Endodermal cell (in vitro differentiated cells): ENCODE measurements around the gene MLXIP. TPM values are rescaled to one million over a fixed set of nuclear protein-coding genes. Genes with fewer than 3 reads are reported as not detected.

Experiments used
- DNase-seq: peaks from one replicate; pipeline ENCODE4 v3.0.0-alpha.2; 2017
- H3K27ac ChIP-seq: 2 replicates; pipeline ENCODE4 v1.5.1; 2013; ENCODE audit warnings: mild to moderate bottlenecking, low read depth, low read length, moderate library complexity
- H3K27me3 ChIP-seq: 2 replicates; pipeline ENCODE4 v1.6.1; 2013; ENCODE audit warnings: mild to moderate bottlenecking, low read length, moderate library complexity; ENCODE audit not compliant: insufficient read depth, control insufficient read depth, poor library complexity, severe bottlenecking
- H3K36me3 ChIP-seq: 2 replicates; pipeline ENCODE4 v1.7.0; 2013; ENCODE audit warnings: mild to moderate bottlenecking, low read length, moderate library complexity; ENCODE audit not compliant: control insufficient read depth, insufficient read depth
- H3K4me1 ChIP-seq: one replicate; pipeline ENCODE4 v1.7.0; 2013; ENCODE audit warnings: low read length; ENCODE audit not compliant: control insufficient read depth, insufficient read depth
- H3K4me3 ChIP-seq: 2 replicates; pipeline ENCODE4 v1.5.1; 2013; ENCODE audit warnings: mild to moderate bottlenecking, low read length, moderate library complexity
- H3K9ac ChIP-seq: 2 replicates; pipeline ENCODE4 v1.6.1; 2013; ENCODE audit warnings: mild to moderate bottlenecking, low read length, moderate library complexity; ENCODE audit not compliant: poor library complexity, severe bottlenecking; ENCODE audit errors: extremely low read depth
- H3K9me3 ChIP-seq: 2 replicates; pipeline ENCODE4 v1.6.1; 2013; ENCODE audit warnings: mild to moderate bottlenecking, low read length, moderate library complexity; ENCODE audit not compliant: control insufficient read depth
- H3K27ac Mint-ChIP-seq: 2 replicates; pipeline ENCODE4 v1.8.0; 2020; ENCODE audit warnings: mixed read lengths
- H3K27me3 Mint-ChIP-seq: 2 replicates; pipeline ENCODE4 v1.8.0; 2021; ENCODE audit warnings: mild to moderate bottlenecking, mixed read lengths; ENCODE audit not compliant: insufficient read depth
- H3K36me3 Mint-ChIP-seq: 2 replicates; pipeline ENCODE4 v1.8.0; 2020; ENCODE audit warnings: low read depth, mixed read lengths
- H3K4me1 Mint-ChIP-seq: 2 replicates; pipeline ENCODE4 v1.8.0; 2020; ENCODE audit warnings: mixed read lengths
- H3K4me3 Mint-ChIP-seq: 2 replicates; pipeline ENCODE4 v1.8.0; 2020; ENCODE audit warnings: mild to moderate bottlenecking, moderate library complexity, mixed read lengths
- H3K9me3 Mint-ChIP-seq: 2 replicates; pipeline ENCODE4 v1.8.0; 2020; ENCODE audit warnings: mild to moderate bottlenecking, mixed read lengths
- WGBS, 2 experiments: methylation state at CpG; one replicate each; pipeline versions ENCODE4 v1.1.5 to v1.1.7; 2013; ENCODE audit warnings: missing lambda C conversion rate in 2 of 2, mixed read lengths in 1 of 2; ENCODE audit not compliant: insufficient coverage in 1 of 2, insufficient read length in 1 of 2; 5-methylcytosine and 5-hydroxymethylcytosine counted together
- total RNA-seq, 2 donors: library from RNA; stranded (reverse); fragmentation: NEBNext Ultra II Directional in 1 of 2; extraction: Animal tissue kit (Norgen Biotek cat#: 25700) in 1 of 2; gene quantifications; 2 replicates in 1 of 2; 3 replicates in 1 of 2; pipeline ENCODE4 v1.2.1, GENCODE V29; 2021
- TF ChIP-seq, protein P1 (sequence below): fragments of 200-600 bp; sonication (generic); conservative IDR thresholded peaks from 2 replicates; pipeline ENCODE4 v1.5.0; 2021; ENCODE audit warnings: antibody characterized with exemption, mild to moderate bottlenecking

MLXIP gene
- total RNA-seq, 2 donors from 2014 or later, result 27.4 to 32.2 TPM

DNA sequence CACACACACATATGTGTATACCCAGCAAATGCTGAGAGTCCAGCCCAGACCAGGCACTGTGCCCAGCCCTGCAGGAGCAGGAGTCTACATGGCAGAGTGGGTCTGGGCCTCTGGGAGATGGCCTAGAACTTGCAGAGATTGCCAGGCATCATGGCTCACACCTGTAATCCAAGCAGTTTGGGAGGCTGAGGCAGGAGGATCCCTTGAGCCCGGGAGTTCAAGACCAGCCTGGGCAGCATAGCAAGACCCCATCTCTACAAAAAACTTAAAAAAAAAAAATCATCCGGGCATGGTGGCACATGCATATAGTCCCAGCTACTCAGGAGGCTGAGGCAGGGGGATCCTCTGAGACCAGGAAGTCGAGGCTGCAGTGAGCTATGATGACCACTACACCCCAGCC, 20.8 kb upstream of the MLXIP start:
- Histone ChIP-seq H3K4me1 (no peaks in the 10 kb centered on the region), H3K27ac (no peak overlapping the region), H3K9ac (no peak overlapping the region), H3K9me3 (no peaks in the 10 kb centered on the region), H3K27me3 (no peaks in the 10 kb centered on the region), H3K4me3 (no peak overlapping the region), H3K36me3 (peaks cover 50% of the 10 kb centered on the region)
- DNase-seq, result no peak
- no peak overlapping the region for H3K27ac Mint-ChIP-seq
- H3K36me3 Mint-ChIP-seq, result peaks cover 63% of the 10 kb centered on the region
- H3K9me3 Mint-ChIP-seq, result no peaks in the 10 kb centered on the region
- H3K4me1 Mint-ChIP-seq, result peaks cover 1% of the 10 kb centered on the region
- H3K27me3 Mint-ChIP-seq, result no peaks in the 10 kb centered on the region
- H3K4me3 Mint-ChIP-seq, result no peak overlapping the region
- WGBS, 2 experiments, result 95 to 100% methylated on average over 2 to 3 of the region's 3 CpGs
- TF ChIP-seq, protein P1, sequence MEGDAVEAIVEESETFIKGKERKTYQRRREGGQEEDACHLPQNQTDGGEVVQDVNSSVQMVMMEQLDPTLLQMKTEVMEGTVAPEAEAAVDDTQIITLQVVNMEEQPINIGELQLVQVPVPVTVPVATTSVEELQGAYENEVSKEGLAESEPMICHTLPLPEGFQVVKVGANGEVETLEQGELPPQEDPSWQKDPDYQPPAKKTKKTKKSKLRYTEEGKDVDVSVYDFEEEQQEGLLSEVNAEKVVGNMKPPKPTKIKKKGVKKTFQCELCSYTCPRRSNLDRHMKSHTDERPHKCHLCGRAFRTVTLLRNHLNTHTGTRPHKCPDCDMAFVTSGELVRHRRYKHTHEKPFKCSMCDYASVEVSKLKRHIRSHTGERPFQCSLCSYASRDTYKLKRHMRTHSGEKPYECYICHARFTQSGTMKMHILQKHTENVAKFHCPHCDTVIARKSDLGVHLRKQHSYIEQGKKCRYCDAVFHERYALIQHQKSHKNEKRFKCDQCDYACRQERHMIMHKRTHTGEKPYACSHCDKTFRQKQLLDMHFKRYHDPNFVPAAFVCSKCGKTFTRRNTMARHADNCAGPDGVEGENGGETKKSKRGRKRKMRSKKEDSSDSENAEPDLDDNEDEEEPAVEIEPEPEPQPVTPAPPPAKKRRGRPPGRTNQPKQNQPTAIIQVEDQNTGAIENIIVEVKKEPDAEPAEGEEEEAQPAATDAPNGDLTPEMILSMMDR, result no peak

DNA sequence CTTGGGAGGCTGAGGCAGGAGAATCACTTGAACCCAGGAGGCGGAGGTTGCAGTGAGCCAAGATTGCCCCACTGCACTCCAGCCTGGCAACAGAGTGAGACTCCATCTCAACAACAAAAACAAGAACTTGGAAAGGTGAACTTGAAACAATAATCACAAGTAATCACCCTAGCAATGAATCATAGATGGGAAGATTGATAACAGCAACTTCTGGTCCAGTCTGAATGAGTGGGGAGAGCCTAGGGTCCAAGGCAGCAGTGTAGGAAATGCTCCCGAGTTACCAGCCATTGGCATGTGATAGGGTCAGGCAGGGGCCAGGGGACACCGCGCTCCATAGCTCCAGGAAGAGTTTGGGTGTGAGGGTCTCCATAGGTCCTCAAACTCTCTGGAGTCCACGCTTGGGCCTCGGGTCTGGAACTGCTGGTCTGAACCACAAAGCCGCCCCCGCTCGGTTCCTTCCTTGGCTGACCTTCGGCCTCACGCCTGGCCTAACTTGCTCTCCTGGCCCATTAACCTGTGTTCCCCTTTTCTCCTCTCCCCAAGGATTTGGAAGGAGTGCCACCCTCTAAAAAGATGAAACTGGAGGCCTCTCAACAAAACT, 19.9 kb upstream of the MLXIP start:
- Mint-ChIP-seq H3K4me1 (peaks cover 10% of the 10 kb centered on the region), H3K4me3 (no peak overlapping the region), H3K9me3 (no peaks in the 10 kb centered on the region), H3K27me3 (no peaks in the 10 kb centered on the region), H3K36me3 (peaks cover 63% of the 10 kb centered on the region), H3K27ac (no peak overlapping the region)
- DNase-seq, result no peak
- no peak overlapping the region for H3K9ac ChIP-seq
- H3K27ac ChIP-seq, result no peak overlapping the region
- H3K4me1 ChIP-seq, result peaks cover 5% of the 10 kb centered on the region
- H3K27me3 ChIP-seq, result no peaks in the 10 kb centered on the region
- WGBS, 2 experiments, result 96 to 97% methylated on average over 10 to 11 of the region's 11 CpGs
- no peak overlapping the region for H3K4me3 ChIP-seq
- TF ChIP-seq, protein P1, result no peak
- H3K36me3 ChIP-seq, result peaks cover 50% of the 10 kb centered on the region
- H3K9me3 ChIP-seq, result no peaks in the 10 kb centered on the region

DNA sequence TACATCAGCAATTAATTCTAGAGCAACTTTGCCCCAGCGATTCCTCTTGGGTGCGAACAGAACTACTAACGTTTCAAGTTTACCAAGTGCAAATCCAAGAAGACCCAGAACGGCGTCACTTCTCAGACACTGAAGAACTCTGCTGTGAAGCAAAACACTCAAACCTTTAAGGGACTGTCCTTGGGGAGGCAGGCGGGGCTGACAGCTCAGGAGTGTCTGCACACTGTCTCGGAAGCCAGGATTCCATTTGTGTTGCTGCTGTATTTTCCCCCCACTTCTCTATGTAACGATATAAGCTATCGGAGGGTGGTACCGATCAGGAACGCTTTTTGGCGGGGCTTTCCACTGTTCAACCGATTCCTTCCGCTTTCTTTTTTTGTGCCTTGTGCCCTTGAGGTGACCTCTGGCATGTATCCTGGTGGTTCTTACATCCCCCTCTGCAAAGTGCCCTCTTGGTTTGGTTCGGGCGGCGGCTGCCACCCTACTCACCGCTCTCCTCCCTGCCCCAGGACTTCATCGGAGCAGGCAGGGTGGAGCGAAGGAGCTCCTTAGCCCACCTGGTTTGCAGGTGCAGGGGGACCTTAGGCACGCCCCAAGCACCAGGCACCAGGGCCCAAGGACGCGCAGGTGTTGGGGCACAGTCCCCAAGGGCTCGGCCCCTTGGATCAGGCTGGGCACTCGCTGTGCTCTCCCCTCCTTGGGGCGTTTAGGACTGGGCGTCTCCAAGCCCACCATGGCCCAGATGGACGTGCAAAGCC, 19.2 kb upstream of the MLXIP start:
- Histone ChIP-seq H3K4me3 (no peak overlapping the region), H3K9me3 (no peaks in the 10 kb centered on the region), H3K36me3 (peaks cover 50% of the 10 kb centered on the region), H3K27ac (no peak overlapping the region), H3K4me1 (peaks cover 6% of the 10 kb centered on the region), H3K9ac (no peak overlapping the region), H3K27me3 (no peaks in the 10 kb centered on the region)
- no peak for DNase-seq
- TF ChIP-seq, protein P1, result no peak
- H3K4me3 Mint-ChIP-seq, result no peak overlapping the region
- peaks cover 63% of the 10 kb centered on the region for H3K36me3 Mint-ChIP-seq
- no peaks in the 10 kb centered on the region for H3K9me3 Mint-ChIP-seq
- H3K27me3 Mint-ChIP-seq, result no peaks in the 10 kb centered on the region
- H3K4me1 Mint-ChIP-seq, result peaks cover 13% of the 10 kb centered on the region
- H3K27ac Mint-ChIP-seq, result no peak overlapping the region
- 93 to 96% methylated on average over 16 to 28 of the region's 28 CpGs for WGBS, 2 experiments
